Measurements from ENCODE around the gene RBFOX2. TPM values are rescaled to one million over a fixed set of nuclear protein-coding genes. Genes with fewer than 3 reads are reported as not detected.
A peak's percentile ranks its signal among the peaks of the same experiment; 100 is the strongest.

Gene RBFOX2
- total and polyA plus RNA-seq, 10 of the 15 experiments (the other 5 are each of a cell fraction or from before 2014, with no cell fraction given): 0.01 to 2.7 (median 0.17) TPM; not detected in 4

- Histone ChIP-seq H3K79me2 (ENCODE audit: control insufficient read depth, insufficient read depth, low read length) (no peaks in the 10 kb centered on the region), H3K27ac (ENCODE audit: control insufficient read depth, insufficient read depth) (no peak overlapping the region), H3K4me2 (ENCODE audit: control insufficient read depth, insufficient read depth) (no peak overlapping the region), H2AFZ (ENCODE audit: control insufficient read depth, low read depth, low read length) (no peak overlapping the region), H3K9me3 (replicated peaks; ENCODE audit: control insufficient read depth, insufficient read depth, low read length) (no peaks in the 10 kb centered on the region), H4K20me1 (ENCODE audit: control insufficient read depth, insufficient read depth) (no peaks in the 10 kb centered on the region), H3K4me1 (ENCODE audit: control insufficient read depth, insufficient read depth, low read length) (no peaks in the 10 kb centered on the region), H3K9ac (ENCODE audit: control insufficient read depth, insufficient read depth, low read length) (no peak overlapping the region), H3K27me3 (replicated peaks in 1 of 2; ENCODE audit: control insufficient read depth in 2 of 2, insufficient read depth in 2 of 2, low read length in 1 of 2) (no peaks in the 10 kb centered on the region; a peak in 1 of 4 replicates), H3K36me3 (ENCODE audit: control insufficient read depth in 2 of 2, insufficient read depth in 2 of 2, low read length in 1 of 2) (no peaks in the 10 kb centered on the region), H3K4me3 (no peak overlapping the region)
- 30% methylated on average over 7 of the region's 7 CpGs for WGBS (ENCODE audit: insufficient coverage, insufficient replicate concordance, low lambda C conversion rate, missing lambda C conversion rate)
- FAIRE-seq (no peak), ATAC-seq (no peak), DNase-seq (ENCODE audit: low read depth, low spot score) (no peak)
- TF ChIP-seq SRF (IDR thresholded peaks at IDR 0.05; ENCODE audit: low read depth in 2 of 2, low read length in 2 of 2) (no peak), ASH2L (IDR thresholded peaks at IDR 0.05; ENCODE audit: borderline replicate concordance, low read depth) (no peak), ETV6 (conservative IDR thresholded peaks at IDR 0.05 in 1 of 2, IDR thresholded peaks at IDR 0.05 in 1 of 2; ENCODE audit: borderline replicate concordance in 1 of 2, low read depth in 1 of 2) (no peak), CBFB (IDR thresholded peaks at IDR 0.05; ENCODE audit: low read depth) (no peak), ZBTB40 (IDR thresholded peaks at IDR 0.05; ENCODE audit: borderline replicate concordance) (no peak), HDAC2 (IDR thresholded peaks at IDR 0.05) (no peak), TCF7 (IDR thresholded peaks at IDR 0.05; ENCODE audit: borderline replicate concordance) (no peak), POU2F2 (IDR thresholded peaks at IDR 0.05; ENCODE audit: borderline replicate concordance, low read depth, low read length) (no peak), BMI1 (IDR thresholded peaks at IDR 0.05; ENCODE audit: borderline replicate concordance) (0 out of 2 replicates have a peak, but pooled peaks have one; percentile 9)
- in situ Hi-C loops (cut with MboI): no loop called here
- intact Hi-C loops (cut with micrococcal nuclease; ENCODE audit: unreplicated experiment): no loop called here
- POLR2A ChIA-PET: no interaction called here
- SMC1A ChIA-PET (ENCODE audit: uncharacterized antibody, unreplicated experiment): no interaction called here
- CTCF ChIA-PET: no interaction called here
- no TSS peak for BruUV-seq (replicated peaks)
- RAD21 ChIA-PET (ENCODE audit: unreplicated experiment): no interaction called here
Observed at GRCh38 chr22:36002084-36002483, 26.5 kb downstream of the RBFOX2 start.

Data from GM12878 (cell line).